ENCODE results near the gene RAI1. TPM values are rescaled to one million over a fixed set of nuclear protein-coding genes. Genes with fewer than 3 reads are reported as not detected.
"Not testable (repeated sequence)": the region's sequence is repeated elsewhere in the genome, so short reads cannot be mapped to it uniquely, and the experiment has no call there.

The RAI1 gene
- total RNA-seq (4.3 TPM), polyA plus RNA-seq (10.9 TPM)
- long read RNA-seq, donor 1, result 0 reads
- long read RNA-seq, donor 2, result 0 reads
- long read RNA-seq, donor 3, partial matches to known transcripts, result 8 of 10 reads
- long read RNA-seq, donor 3, other reads (novel, unspliced or antisense), result 0 of 10 reads
- long read RNA-seq, donor 4, partial matches to known transcripts, result 0 of 1 reads
- long read RNA-seq, donor 4, other reads (novel, unspliced or antisense), result 0 of 1 reads
- long read RNA-seq, donor 5, partial matches to known transcripts, result 9 of 13 reads
- long read RNA-seq, donor 5, other reads (novel, unspliced or antisense), result 0 of 13 reads
- long read RNA-seq, donor 6, partial matches to known transcripts, result 0 of 2 reads
- long read RNA-seq, donor 6, other reads (novel, unspliced or antisense), result 0 of 2 reads
- long read RNA-seq, donor 7, partial matches to known transcripts, result 0 of 1 reads
- long read RNA-seq, donor 7, other reads (novel, unspliced or antisense), result 0 of 1 reads
- long read RNA-seq, donor 8, result 0 reads
- long read RNA-seq, donor 9, partial matches to known transcripts, result 8 of 9 reads
- long read RNA-seq, donor 9, other reads (novel, unspliced or antisense), result 0 of 9 reads
- long read RNA-seq, donor 10, result 0 reads

- WGBS, result under 1% methylated on average over 81 of the region's 84 CpGs
- Histone ChIP-seq H3K4me1 (ENCODE audit: control insufficient read depth in 2 of 2, insufficient read depth in 2 of 2, low read length in 2 of 2) (peaks cover 12 to 42% of the 10 kb centered on the region in 2 donors), H3K4me3 (ENCODE audit: low read length in 2 of 2) (peak within 1 kb of the TSS; percentile 74 to 83), H3K27me3 (ENCODE audit: control insufficient read depth in 2 of 2, insufficient read depth in 1 of 2, low read length in 1 of 2) (no peaks in the 10 kb centered on the region), H3K9me3 (ENCODE audit: control insufficient read depth in 2 of 2, insufficient read depth in 1 of 2, low read length in 1 of 2) (no peaks in the 10 kb centered on the region), H3K36me3 (ENCODE audit: control insufficient read depth in 2 of 2, insufficient read depth in 2 of 2, low read length in 1 of 2) (no peaks in the 10 kb centered on the region), H3K27ac (ENCODE audit: low read depth in 1 of 2, low read length in 1 of 2) (peak within 1 kb of the TSS; percentile 23 to 92)
- peak in 7 of 9 donors; percentile 66 to 87 (median 73) for DNase-seq (ENCODE audit: low read depth in 6 of 9, low spot score in 9 of 9)
Measured at GRCh38 chr17:17681187-17681743, at the start of gene RAI1. Gene RAI1, plus strand, starts transcription at chr17:17681458. Its CDS starts 111,491 bp downstream, at chr17:17792949.

- not testable (repeated sequence) for DNase-seq (ENCODE audit: low read depth in 6 of 9, low spot score in 9 of 9); H3K4me1 ChIP-seq (ENCODE audit: control insufficient read depth in 2 of 2, insufficient read depth in 2 of 2, low read length in 2 of 2); H3K9me3 ChIP-seq (ENCODE audit: control insufficient read depth in 2 of 2, insufficient read depth in 1 of 2, low read length in 1 of 2); H3K27ac ChIP-seq (ENCODE audit: low read depth in 1 of 2, low read length in 1 of 2); H3K27me3 ChIP-seq (ENCODE audit: control insufficient read depth in 2 of 2, insufficient read depth in 1 of 2, low read length in 1 of 2); H3K36me3 ChIP-seq (ENCODE audit: control insufficient read depth in 2 of 2, insufficient read depth in 2 of 2, low read length in 1 of 2); H3K4me3 ChIP-seq (ENCODE audit: low read length in 2 of 2)
- 95% methylated on average over 5 of the region's 5 CpGs for WGBS
Measured at GRCh38 chr17:17632690-17633089, 48.6 kb upstream of the RAI1 start.

- no peak overlapping the region for H3K4me3 ChIP-seq (ENCODE audit: low read length in 2 of 2)
- no peaks in the 10 kb centered on the region for H3K27me3 ChIP-seq (ENCODE audit: control insufficient read depth in 2 of 2, insufficient read depth in 1 of 2, low read length in 1 of 2)
- peaks cover 0 to 7% of the 10 kb centered on the region in 2 donors for H3K4me1 ChIP-seq (ENCODE audit: control insufficient read depth in 2 of 2, insufficient read depth in 2 of 2, low read length in 2 of 2)
- WGBS, result 94% methylated on average over 6 of the region's 6 CpGs
- H3K27ac ChIP-seq (ENCODE audit: low read depth in 1 of 2, low read length in 1 of 2), result no peak overlapping the region
- H3K9me3 ChIP-seq (ENCODE audit: control insufficient read depth in 2 of 2, insufficient read depth in 1 of 2, low read length in 1 of 2), result peaks cover 0 to 5% of the 10 kb centered on the region in 2 donors
- H3K36me3 ChIP-seq (ENCODE audit: control insufficient read depth in 2 of 2, insufficient read depth in 2 of 2, low read length in 1 of 2), result no peaks in the 10 kb centered on the region
- no peak for DNase-seq (ENCODE audit: low read depth in 6 of 9, low spot score in 9 of 9)
Measured at GRCh38 chr17:17633310-17633709, 47.9 kb upstream of the RAI1 start.

- H3K4me3 ChIP-seq (ENCODE audit: low read length in 2 of 2), result no peak overlapping the region
- DNase-seq (ENCODE audit: low read depth in 6 of 9, low spot score in 9 of 9), result no peak
- H3K27me3 ChIP-seq (ENCODE audit: control insufficient read depth in 2 of 2, insufficient read depth in 1 of 2, low read length in 1 of 2), result no peaks in the 10 kb centered on the region
- no peaks in the 10 kb centered on the region for H3K4me1 ChIP-seq (ENCODE audit: control insufficient read depth in 2 of 2, insufficient read depth in 2 of 2, low read length in 2 of 2)
- 97% methylated on average over 5 of the region's 5 CpGs for WGBS
- no peak overlapping the region for H3K27ac ChIP-seq (ENCODE audit: low read depth in 1 of 2, low read length in 1 of 2)
- H3K36me3 ChIP-seq (ENCODE audit: control insufficient read depth in 2 of 2, insufficient read depth in 2 of 2, low read length in 1 of 2), result no peaks in the 10 kb centered on the region
- H3K9me3 ChIP-seq (ENCODE audit: control insufficient read depth in 2 of 2, insufficient read depth in 1 of 2, low read length in 1 of 2), result peaks cover 0 to 5% of the 10 kb centered on the region in 2 donors
Measured at GRCh38 chr17:17635126-17635525, 46.1 kb upstream of the RAI1 start.

GRCh38 chr17:17635537-17636271 is 45.6 kb upstream of the RAI1 start:
- H3K4me1 ChIP-seq (ENCODE audit: control insufficient read depth in 2 of 2, insufficient read depth in 2 of 2, low read length in 2 of 2); H3K4me3 ChIP-seq (ENCODE audit: low read length in 2 of 2); H3K36me3 ChIP-seq (ENCODE audit: control insufficient read depth in 2 of 2, insufficient read depth in 2 of 2, low read length in 1 of 2); H3K27ac ChIP-seq (ENCODE audit: low read depth in 1 of 2, low read length in 1 of 2); H3K27me3 ChIP-seq (ENCODE audit: control insufficient read depth in 2 of 2, insufficient read depth in 1 of 2, low read length in 1 of 2); DNase-seq (ENCODE audit: low read depth in 6 of 9, low spot score in 9 of 9); H3K9me3 ChIP-seq (ENCODE audit: control insufficient read depth in 2 of 2, insufficient read depth in 1 of 2, low read length in 1 of 2): not testable (repeated sequence)
- 95% methylated on average over 15 of the region's 15 CpGs for WGBS

GRCh38 chr17:17636272-17636885 is 44.9 kb upstream of the RAI1 start:
- Histone ChIP-seq H3K27me3 (ENCODE audit: control insufficient read depth in 2 of 2, insufficient read depth in 1 of 2, low read length in 1 of 2) (no peaks in the 10 kb centered on the region), H3K4me3 (ENCODE audit: low read length in 2 of 2) (no peak overlapping the region), H3K4me1 (ENCODE audit: control insufficient read depth in 2 of 2, insufficient read depth in 2 of 2, low read length in 2 of 2) (no peaks in the 10 kb centered on the region), H3K9me3 (ENCODE audit: control insufficient read depth in 2 of 2, insufficient read depth in 1 of 2, low read length in 1 of 2) (peaks cover 0 to 5% of the 10 kb centered on the region in 2 donors), H3K36me3 (ENCODE audit: control insufficient read depth in 2 of 2, insufficient read depth in 2 of 2, low read length in 1 of 2) (no peaks in the 10 kb centered on the region), H3K27ac (ENCODE audit: low read depth in 1 of 2, low read length in 1 of 2) (no peak overlapping the region)
- WGBS, result 94% methylated on average over 5 of the region's 5 CpGs
- no peak for DNase-seq (ENCODE audit: low read depth in 6 of 9, low spot score in 9 of 9)

GRCh38 chr17:17638467-17638866 is 42.8 kb upstream of the RAI1 start:
- Histone ChIP-seq H3K36me3 (ENCODE audit: control insufficient read depth in 2 of 2, insufficient read depth in 2 of 2, low read length in 1 of 2) (no peaks in the 10 kb centered on the region), H3K4me1 (ENCODE audit: control insufficient read depth in 2 of 2, insufficient read depth in 2 of 2, low read length in 2 of 2) (no peaks in the 10 kb centered on the region), H3K27me3 (ENCODE audit: control insufficient read depth in 2 of 2, insufficient read depth in 1 of 2, low read length in 1 of 2) (no peaks in the 10 kb centered on the region), H3K27ac (ENCODE audit: low read depth in 1 of 2, low read length in 1 of 2) (no peak overlapping the region), H3K4me3 (ENCODE audit: low read length in 2 of 2) (no peak overlapping the region), H3K9me3 (ENCODE audit: control insufficient read depth in 2 of 2, insufficient read depth in 1 of 2, low read length in 1 of 2) (no peaks in the 10 kb centered on the region)
- 91% methylated on average over 2 of the region's 2 CpGs for WGBS
- DNase-seq (ENCODE audit: low read depth in 6 of 9, low spot score in 9 of 9), result no peak

GRCh38 chr17:17639661-17640270 is 41.5 kb upstream of the RAI1 start:
- WGBS, result 76% methylated on average over 9 of the region's 9 CpGs
- H3K27me3 ChIP-seq (ENCODE audit: control insufficient read depth in 2 of 2, insufficient read depth in 1 of 2, low read length in 1 of 2); H3K27ac ChIP-seq (ENCODE audit: low read depth in 1 of 2, low read length in 1 of 2); H3K36me3 ChIP-seq (ENCODE audit: control insufficient read depth in 2 of 2, insufficient read depth in 2 of 2, low read length in 1 of 2); H3K4me3 ChIP-seq (ENCODE audit: low read length in 2 of 2); H3K9me3 ChIP-seq (ENCODE audit: control insufficient read depth in 2 of 2, insufficient read depth in 1 of 2, low read length in 1 of 2); H3K4me1 ChIP-seq (ENCODE audit: control insufficient read depth in 2 of 2, insufficient read depth in 2 of 2, low read length in 2 of 2); DNase-seq (ENCODE audit: low read depth in 6 of 9, low spot score in 9 of 9): not testable (repeated sequence)
